Measurements from ENCODE around the gene KCNE3. TPM values are rescaled to one million over a fixed set of nuclear protein-coding genes. Genes with fewer than 3 reads are reported as not detected.
A peak's percentile ranks its signal among the peaks of the same experiment; 100 is the strongest.

KCNE3 gene
- total and polyA plus RNA-seq, 2 of the 4 experiments (the other 2 are of a cell fraction), result 0.05 to 0.18 TPM

DNA sequence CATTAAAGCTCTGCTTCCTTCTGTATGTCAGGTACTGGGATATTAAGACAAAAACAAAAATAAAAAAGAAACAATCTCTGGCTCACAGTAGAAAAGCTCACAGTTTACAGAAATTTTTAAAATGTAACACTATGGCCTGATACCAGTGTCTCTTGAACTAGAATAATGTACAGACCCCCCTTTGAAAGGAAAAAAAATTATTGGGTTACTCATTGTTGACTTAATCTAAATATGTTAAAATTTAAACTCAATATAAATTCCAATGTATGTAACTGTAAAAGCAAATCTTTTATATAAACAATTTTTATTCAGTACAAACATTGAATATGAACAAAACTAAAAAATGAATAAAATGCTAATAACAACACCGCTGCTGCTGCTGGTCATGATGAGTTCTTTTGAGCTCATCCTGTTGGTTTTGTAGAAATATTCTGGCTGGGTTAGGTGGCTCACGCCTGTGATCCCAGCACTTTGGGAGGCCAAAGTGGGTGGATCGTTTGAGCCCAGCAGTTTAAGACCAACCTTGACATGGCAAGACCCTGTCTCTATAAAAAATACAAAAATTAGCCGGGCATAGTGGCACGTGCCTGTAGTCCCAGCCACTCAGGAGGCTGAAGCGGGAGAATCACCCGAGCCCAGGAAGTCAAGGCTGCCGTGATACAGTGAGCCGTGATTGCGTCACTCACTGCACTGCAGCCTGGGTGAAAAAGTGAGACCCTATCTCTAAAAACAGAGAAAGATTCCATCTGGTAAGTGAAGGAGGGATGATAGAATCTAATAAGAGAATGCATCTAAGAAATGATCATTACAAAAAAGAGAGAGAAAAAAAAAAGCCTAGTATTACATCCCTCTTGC, 11.8 kb upstream of the KCNE3 start:
- Histone ChIP-seq H3K14ac (replicated peaks; ENCODE audit: low read depth, low read length) (no peak overlapping the region), H2AK5ac (ENCODE audit: low read depth, low read length) (no peak overlapping the region), H3K4ac (ENCODE audit: low read depth, low read length) (no peak overlapping the region), H3K4me1 (ENCODE audit: control insufficient read depth, insufficient read depth, low read length) (no peaks in the 10 kb centered on the region), H3K4me3 (ENCODE audit: insufficient read depth, low read depth, low read length) (no peak overlapping the region), H4K20me1 (ENCODE audit: insufficient read depth, low read length) (no peaks in the 10 kb centered on the region), H3K18ac (ENCODE audit: low read depth, low read length) (no peak overlapping the region), H3K9me1 (ENCODE audit: insufficient read depth, low read length) (no peaks in the 10 kb centered on the region), H4K8ac (ENCODE audit: low read depth in 2 of 2, low read length in 2 of 2) (no peak overlapping the region), H4K5ac (ENCODE audit: low read depth, low read length) (no peak overlapping the region), H3K36me3 (ENCODE audit: control insufficient read depth, insufficient read depth, low read length) (no peaks in the 10 kb centered on the region), H2BK5ac (ENCODE audit: low read depth, low read length, poor library complexity, severe bottlenecking) (no peak overlapping the region), H2AK9ac (replicated peaks; ENCODE audit: low read depth, low read length, poor library complexity) (no peak overlapping the region), H3K23ac (ENCODE audit: low read depth, low read length) (no peak overlapping the region), H3K27me3 (ENCODE audit: control insufficient read depth, insufficient read depth, low read length) (peaks cover 17% of the 10 kb centered on the region), H2BK15ac (ENCODE audit: low read depth, low read length) (no peak overlapping the region), H3K79me1 (ENCODE audit: low read depth in 1 of 2, low read length in 2 of 2) (no peaks in the 10 kb centered on the region), H2BK120ac (ENCODE audit: low read depth, low read length) (no peak overlapping the region), H4K91ac (ENCODE audit: insufficient read depth, low read depth, low read length) (no peak overlapping the region), H3K27ac (ENCODE audit: insufficient read depth, low read length) (no peak overlapping the region), H2AFZ (replicated peaks; ENCODE audit: low read length, poor library complexity) (no peak overlapping the region), H3K9me3 (ENCODE audit: control insufficient read depth, insufficient read depth, low read length) (no peaks in the 10 kb centered on the region; the same call in 1 of the 2 replicates), H2BK20ac (ENCODE audit: low read depth, low read length) (no peak overlapping the region), H3K4me2 (ENCODE audit: low read depth, low read length) (no peak overlapping the region), H3K56ac (ENCODE audit: extremely low read depth, insufficient read depth, low read length) (no peak overlapping the region), H3K9ac (ENCODE audit: low read depth, low read length) (no peak overlapping the region)
- ATAC-seq (ENCODE audit: low read depth) (no peak), DNase-seq (no peak)
- ChIA-PET CTCF (no interaction called here), POLR2A (ENCODE audit: unreplicated experiment) (no interaction called here)
- intact Hi-C loops (cut with micrococcal nuclease), result no loop called here
- dilution Hi-C loops (cut with HindIII; ENCODE audit: low sequenced_read_pairs, unreplicated experiment), result no loop called here
- in situ Hi-C loops (cut with MboI; ENCODE audit: low sequenced_read_pairs), result no loop called here
- BruUV-seq (replicated peaks), result no TSS peak
- TF ChIP-seq FOS (IDR thresholded peaks at IDR 0.05; ENCODE audit: low read depth, low read length) (no peak), BHLHE40 (IDR thresholded peaks at IDR 0.05; ENCODE audit: low read depth, low read length) (no peak), CEBPB (IDR thresholded peaks at IDR 0.05; ENCODE audit: low read depth, low read length) (peak; percentile 74)
- WGBS, 2 experiments (ENCODE audit: extremely low coverage in 2 of 2, insufficient read length in 1 of 2), result no CpG with 5 or more reads among the region's 10 CpGs
